Activated CD4-positive, CD25-positive, alpha-beta regulatory T cell treated with anti-CD3 and anti-CD28 coated beads, Interleukin-2, amount 50 U/mL, for 16 hours (primary cell): Measurements from ENCODE around the gene CCDC178.
"Not testable (repeated sequence)": the region's sequence is repeated elsewhere in the genome, so short reads cannot be mapped to it uniquely, and the experiment has no call there.

Source experiments
- DNase-seq: peaks from one replicate; pipeline ENCODE4 v3.0.0-alpha.2; 2020; ENCODE audit warnings: low read depth, low spot score

Gene CCDC178

GRCh38 chr18:33440060-33441043, at the start of gene CCDC178:
TSS of gene CCDC178 (minus strand) at chr18:33440721. CDS start at chr18:33412088, 28,633 bp downstream.
- no peak for DNase-seq

- DNase-seq, result no peak
These were observed 43.4 kb upstream of the CCDC178 start for GRCh38 chr18:33483908-33484307.

- DNase-seq, result no peak
These were observed 32.0 kb upstream of the CCDC178 start for GRCh38 chr18:33472509-33472908.

GRCh38 chr18:33470216-33470615, 29.7 kb upstream of the CCDC178 start:
- no peak for DNase-seq

- no peak for DNase-seq
These were observed 29.2 kb upstream of the CCDC178 start for GRCh38 chr18:33469699-33470098.

GRCh38 chr18:33467531-33467930, 27.0 kb upstream of the CCDC178 start:
- no peak for DNase-seq

- DNase-seq, result no peak
These were observed 26.3 kb upstream of the CCDC178 start for GRCh38 chr18:33466822-33467221.

- no peak for DNase-seq
These were observed 20.2 kb upstream of the CCDC178 start for GRCh38 chr18:33460681-33461080.

GRCh38 chr18:33459612-33460011, 19.1 kb upstream of the CCDC178 start:
- no peak for DNase-seq

- DNase-seq, result no peak
These were observed 6.1 kb upstream of the CCDC178 start for GRCh38 chr18:33446604-33447003.

- DNase-seq, result no peak
These were observed 4.2 kb upstream of the CCDC178 start for GRCh38 chr18:33444709-33445108.

GRCh38 chr18:33432857-33433256, 7.7 kb downstream of the CCDC178 start:
- no peak for DNase-seq

GRCh38 chr18:33427549-33427948, 13.0 kb downstream of the CCDC178 start:
- DNase-seq, result no peak

GRCh38 chr18:33424266-33424946, 16.1 kb downstream of the CCDC178 start:
- DNase-seq, result no peak

- no peak for DNase-seq
These were observed 19.3 kb downstream of the CCDC178 start for GRCh38 chr18:33421225-33421624.

GRCh38 chr18:33404244-33404873, 36.2 kb downstream of the CCDC178 start:
- DNase-seq, result no peak

GRCh38 chr18:33398939-33399338, 41.6 kb downstream of the CCDC178 start:
- DNase-seq, result not testable (repeated sequence)

GRCh38 chr18:33375829-33376228, 64.7 kb downstream of the CCDC178 start:
- DNase-seq, result no peak

- no peak for DNase-seq
These were observed 68.1 kb downstream of the CCDC178 start for GRCh38 chr18:33372442-33372841.

- no peak for DNase-seq
These were observed 70.6 kb downstream of the CCDC178 start for GRCh38 chr18:33369711-33370449.

- no peak for DNase-seq
These were observed 83.8 kb downstream of the CCDC178 start for GRCh38 chr18:33356735-33357134.
